ENCODE measurements around the gene RSPH1.

Gene RSPH1

DNA sequence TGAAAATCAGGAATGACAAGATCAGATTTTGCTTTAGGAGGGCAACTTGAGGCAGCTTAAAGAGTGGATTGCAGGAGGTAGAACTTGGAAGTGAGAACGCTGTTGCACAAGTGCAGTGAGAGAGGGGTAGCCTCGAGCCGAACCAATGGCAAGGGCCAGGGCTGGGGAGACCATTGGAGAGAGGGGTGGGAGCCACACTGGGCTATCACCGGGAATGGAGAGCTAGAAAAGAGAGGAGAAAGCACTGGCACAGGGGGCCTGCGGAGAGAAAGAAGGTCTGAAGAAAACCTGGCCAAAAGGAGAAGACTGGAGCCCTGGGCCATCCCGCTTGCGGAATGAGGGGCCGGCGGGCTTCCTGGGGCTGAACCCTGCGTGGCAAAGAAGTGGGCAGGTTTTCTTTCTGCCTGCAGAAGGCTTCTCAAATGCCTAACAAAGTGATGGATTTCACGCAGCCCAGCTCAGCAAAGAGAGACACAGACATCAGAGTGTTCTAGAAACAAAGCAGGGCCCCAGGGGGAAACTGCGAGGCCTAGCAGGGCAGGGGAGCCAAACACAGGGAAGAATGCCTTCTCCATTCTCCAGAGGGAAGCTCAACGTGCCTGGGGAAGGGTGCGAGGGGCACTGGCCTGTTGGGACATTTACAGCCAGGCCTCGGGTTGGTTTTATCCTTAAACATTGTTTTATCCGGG lies 16.5 kb upstream of the RSPH1 start:
- no peak for DNase-seq

- no peak for DNase-seq
These were observed 13.2 kb upstream of the RSPH1 start for GRCh38 chr21:42509244-42509643.

DNA sequence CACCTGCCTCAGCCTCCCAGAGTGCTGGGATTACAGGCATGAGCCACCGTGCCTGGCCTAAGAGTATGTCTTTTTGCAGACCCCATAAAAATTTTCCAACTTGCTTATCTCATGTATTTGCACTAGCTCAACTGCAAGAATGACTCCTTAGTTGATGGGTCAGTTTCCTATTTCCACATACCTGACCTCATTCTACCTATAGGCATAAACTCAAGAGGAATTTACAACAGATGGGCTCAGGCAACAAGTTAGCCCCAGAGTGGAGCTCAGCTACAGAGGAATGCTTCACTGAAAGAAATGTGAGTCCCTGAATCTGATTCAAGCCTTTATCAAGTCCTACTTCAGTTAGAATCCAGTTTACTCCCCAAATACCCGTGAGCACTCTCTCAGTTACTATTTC lies 12.3 kb upstream of the RSPH1 start:
- DNase-seq, result no peak

GRCh38 chr21:42507418-42507817 lies 11.4 kb upstream of the RSPH1 start:
- no peak for DNase-seq

GRCh38 chr21:42505090-42505726 lies 9.2 kb upstream of the RSPH1 start:
- no peak for DNase-seq

DNA sequence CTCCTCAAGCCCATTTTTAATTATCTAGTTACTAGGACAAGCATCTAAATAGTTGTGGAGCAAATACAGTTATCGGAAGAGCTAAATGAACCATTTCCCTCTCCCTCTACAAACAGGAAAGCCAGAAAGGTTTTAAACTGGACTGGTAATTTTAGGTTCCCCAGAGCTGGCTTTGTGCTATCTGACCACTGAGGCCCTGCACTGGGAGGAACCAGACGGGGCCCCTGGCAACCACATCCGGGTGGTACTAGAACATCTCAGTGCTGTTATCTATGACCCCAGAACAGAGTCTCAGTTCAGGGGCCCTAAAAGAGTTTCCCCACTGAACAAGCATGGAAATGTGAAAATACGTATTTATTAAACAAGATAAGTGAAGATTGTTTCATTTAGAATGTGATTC lies 7.7 kb upstream of the RSPH1 start:
- DNase-seq, result peak; percentile 73

DNA sequence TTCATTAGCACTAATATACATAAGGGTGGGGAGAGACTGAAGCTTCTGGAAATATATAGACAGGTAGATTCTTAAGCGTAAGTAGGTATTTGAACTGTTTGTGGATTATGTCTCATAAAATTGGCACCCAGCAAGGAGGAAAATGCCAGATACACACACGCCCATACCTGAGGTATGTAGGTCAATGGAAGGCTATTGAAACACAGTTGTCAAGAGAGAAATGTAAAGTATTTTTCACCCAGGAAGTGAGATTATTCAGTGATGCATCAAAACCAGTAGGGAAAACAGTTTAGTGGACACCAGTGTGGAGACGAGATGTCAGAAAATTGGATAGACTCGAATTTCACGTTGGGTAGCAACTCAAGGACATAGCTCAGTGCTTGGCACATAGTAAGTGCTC lies 4.7 kb upstream of the RSPH1 start:
- no peak for DNase-seq

GRCh38 chr21:42500225-42500624 lies 4.2 kb upstream of the RSPH1 start:
- no peak for DNase-seq

DNA sequence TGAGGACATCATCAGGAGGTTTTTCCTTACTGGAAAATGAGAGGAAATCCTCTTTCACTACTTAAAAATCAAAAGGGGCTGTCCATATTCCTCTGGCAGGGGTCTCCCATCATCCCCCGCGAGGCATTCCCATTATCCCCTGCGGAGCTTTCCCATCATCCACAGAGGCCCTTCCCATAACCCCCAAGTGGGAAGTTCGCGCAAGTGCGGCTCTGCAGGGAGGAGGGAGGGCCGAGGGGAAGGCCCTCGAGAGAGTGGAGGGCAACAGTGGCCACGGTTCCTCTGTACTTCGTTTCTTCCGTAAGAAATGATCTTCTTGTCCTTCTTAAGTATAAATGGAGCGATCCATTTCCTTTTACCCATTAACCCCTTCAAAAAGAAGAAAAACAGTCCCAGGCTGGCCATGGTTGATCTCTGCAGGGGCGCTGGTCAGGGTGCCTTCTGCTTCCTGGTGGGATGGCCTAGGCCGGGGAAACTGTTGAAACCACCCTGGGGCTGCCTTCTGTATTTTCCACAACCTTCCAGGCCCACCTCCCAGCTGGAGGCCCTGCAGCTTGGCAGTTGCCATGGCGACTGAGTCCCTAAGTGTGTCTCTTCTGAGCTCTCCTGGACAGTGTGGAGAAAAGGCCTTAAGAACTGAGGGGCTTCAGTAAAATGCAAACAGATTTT lies 3.6 kb upstream of the RSPH1 start:
- DNase-seq, result no peak

DNA sequence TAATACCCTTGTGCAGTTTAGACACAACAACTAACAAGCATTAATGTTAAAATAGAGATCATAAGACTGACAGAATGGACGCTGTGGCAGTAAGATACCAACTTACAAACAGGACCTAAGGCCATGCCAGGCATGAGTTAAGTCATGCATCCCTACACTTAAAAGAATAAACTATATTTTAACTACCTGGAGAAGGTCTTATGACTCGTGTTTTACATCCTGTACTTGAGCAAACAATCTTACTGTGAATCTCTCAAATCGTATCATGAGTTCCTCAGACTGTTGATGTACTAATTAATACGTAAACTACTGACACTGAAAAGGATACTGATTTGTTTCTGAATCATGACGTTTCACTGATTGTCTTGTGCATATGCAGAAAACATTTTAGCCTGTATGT lies 2.0 kb upstream of the RSPH1 start:
- DNase-seq, result no peak

DNA sequence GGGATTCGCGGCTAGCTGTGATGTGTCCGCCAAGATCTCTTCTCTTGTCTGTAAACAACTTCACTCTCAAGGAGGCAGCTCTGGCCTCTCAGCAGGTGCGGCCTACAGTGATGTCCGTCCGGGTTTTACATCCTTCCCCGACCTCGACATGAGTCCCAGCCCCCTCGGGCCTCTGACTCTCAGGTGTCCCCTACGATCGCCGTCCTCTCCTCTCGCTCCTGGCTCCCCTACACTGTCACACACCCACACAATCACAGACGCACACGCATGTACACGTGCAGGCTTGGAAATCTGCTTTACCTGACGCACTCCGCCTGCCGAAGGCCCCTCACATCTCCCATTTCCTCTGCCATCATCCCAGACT lies 797 bp upstream of the RSPH1 start:
- no peak for DNase-seq

DNA sequence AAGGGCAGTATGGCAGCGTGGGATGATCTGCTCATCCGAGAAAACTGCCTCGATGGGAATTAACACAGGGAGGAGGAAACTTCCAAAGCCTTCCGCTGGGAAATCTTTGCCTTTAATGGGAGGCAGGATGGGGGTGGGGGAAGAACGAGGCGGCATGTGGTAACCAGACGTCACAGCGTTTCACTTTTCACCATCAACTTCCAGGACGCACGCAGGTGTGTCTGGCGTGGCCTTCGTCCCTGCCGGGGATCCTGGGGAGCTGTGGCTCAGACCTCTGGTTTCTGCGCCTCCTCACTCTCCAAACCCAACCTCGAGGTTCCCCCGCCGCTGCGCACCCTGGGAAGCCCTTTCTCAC lies 282 bp downstream of the RSPH1 start:
- no peak for DNase-seq

DNA sequence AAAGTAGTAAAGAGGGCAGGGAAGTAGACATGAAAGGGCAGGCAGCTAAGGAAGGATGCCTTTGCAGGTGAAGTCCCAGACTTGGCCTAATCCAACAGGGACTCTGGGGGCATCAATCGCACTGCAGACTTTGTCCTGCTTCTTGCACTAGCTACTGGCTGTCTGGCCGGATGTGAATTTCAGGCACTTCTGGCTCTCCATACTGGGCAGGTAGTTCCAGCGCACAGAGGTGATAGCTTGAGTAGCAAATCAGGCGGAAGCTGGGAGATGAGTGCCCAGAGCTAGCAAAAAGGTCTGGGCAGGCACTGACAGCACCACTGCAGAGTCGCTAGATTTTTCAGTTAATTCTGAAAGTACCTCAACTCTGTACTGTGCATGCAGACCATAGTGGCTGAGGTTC lies 997 bp downstream of the RSPH1 start:
- no peak for DNase-seq

GRCh38 chr21:42493109-42494060 lies 2.6 kb downstream of the RSPH1 start:
- no peak for DNase-seq

- DNase-seq, result no peak
These were observed 3.8 kb downstream of the RSPH1 start for GRCh38 chr21:42492201-42492600.

GRCh38 chr21:42491328-42491727 lies 4.7 kb downstream of the RSPH1 start:
- no peak for DNase-seq

DNA sequence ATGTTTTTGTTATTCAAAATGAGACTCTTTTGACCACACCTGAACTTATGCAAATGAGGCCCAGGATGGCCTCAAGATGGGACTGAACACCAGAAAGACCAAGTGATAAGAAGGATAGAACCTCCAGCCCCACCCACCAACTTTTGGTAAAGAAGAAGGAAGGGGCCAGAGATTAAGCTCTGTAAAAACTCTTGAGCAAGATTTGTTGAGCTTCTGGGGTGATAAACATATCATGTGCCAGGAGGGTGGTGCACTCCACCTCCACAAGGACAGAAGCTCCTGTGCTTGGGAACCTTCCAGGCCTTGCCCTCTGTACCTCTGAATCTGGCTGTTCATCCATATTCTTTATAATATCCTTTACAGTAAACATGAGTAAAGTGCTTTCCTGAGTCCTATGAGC lies 5.3 kb downstream of the RSPH1 start:
- no peak for DNase-seq

DNA sequence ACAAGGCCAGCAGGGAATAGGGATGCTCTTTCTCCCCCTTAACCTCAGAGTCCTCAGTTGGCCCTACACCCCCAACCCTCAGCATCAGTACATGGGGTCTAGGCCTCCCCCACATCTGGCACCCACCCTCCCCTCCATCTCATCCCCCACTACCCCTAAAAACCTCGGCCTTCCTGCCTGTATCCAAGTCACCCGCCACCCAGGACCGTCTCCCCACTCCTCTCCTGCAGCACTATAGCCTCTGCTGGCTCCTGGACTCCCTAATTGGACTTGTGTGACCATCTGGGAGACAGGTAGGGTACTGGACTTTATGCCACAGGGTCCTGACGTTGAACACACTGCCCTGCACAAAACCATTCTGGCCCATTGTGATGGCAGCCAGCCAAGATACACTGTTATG lies 6.0 kb downstream of the RSPH1 start:
- no peak for DNase-seq

DNA sequence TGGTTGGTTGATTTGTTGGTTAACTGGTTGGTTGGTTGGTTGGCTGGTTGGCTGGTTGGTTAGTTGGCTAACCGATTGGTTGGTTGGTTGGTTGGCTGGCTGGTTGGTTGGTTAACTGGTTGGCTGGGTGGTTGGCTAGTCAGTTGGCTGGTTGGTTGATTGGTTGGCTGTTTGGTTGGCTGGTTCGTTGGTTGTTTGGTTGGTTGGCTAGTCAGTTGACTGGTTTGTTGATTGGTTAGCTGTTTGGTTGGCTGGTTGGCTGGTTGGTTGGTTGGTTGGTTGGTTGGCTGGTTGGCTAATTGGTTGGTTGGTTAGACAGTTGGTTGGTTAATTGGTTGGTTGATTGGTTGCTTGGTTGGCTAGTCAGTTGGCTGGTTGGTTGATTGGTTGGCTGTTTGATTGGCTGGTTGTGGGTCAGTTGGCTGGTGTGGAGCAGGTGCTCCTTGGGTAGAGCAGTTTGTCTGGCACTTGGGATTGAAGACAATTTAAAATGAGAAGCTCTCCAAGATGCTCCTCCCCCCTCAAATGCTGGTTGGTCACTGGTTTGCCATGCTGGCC lies 6.9 kb downstream of the RSPH1 start:
- DNase-seq, result no peak

- DNase-seq, result peak; percentile 48
These were observed 9.5 kb downstream of the RSPH1 start for GRCh38 chr21:42486531-42486930.

GRCh38 chr21:42486072-42486471 lies 10.0 kb downstream of the RSPH1 start:
- no peak for DNase-seq

DNA sequence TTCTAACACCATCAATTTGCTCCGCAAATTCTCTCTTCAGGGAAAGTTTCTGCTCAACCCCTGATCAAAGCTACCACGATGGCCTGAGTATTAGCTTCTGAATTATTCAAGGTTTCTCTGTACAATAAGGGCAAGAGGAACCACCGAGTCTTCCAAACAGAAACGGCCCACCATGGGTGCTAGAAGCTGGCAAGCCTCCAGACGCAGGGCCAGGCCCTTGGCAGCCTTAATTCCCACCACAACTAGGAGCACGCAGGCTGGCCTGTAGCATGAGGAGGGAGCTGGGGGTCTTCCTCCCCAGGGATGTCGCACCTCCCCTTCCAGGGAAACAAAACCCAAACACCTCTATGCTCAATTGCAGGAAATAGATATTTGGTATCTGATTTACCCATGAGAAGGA lies 11.1 kb downstream of the RSPH1 start:
- DNase-seq, result no peak

DNA sequence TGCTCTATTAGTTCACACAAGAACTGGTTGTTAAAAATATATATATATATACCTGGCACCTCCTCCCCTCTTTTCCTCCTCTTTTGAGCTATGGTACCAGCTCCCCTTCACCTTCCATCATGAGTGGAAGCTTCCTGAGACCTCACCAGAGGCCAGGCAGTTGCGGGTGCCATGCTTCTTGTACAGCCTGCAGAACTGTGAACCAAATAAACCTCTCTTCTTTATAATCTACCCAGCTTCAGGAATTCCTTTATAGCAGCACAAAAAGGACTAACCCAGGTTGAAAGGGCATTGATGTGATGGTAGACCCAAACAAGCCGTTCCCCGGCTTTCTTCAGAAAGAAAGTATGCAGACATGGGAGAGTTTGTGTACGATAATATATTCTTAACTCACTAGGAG lies 14.9 kb downstream of the RSPH1 start:
- DNase-seq, result no peak
